Stimulated activated CD8-positive, alpha-beta memory T cell treated with anti-CD3 and anti-CD28 coated beads, Interleukin-7, amount 100 ng/mL, for 4 hours (primary cell): ENCODE results near the gene HTT.

Source experiments
- DNase-seq, 2 donors: peaks; one replicate each; pipeline ENCODE4 v3.0.0-alpha.2; 2020; ENCODE audit warnings: low read depth in 2 of 2

HTT gene

DNA sequence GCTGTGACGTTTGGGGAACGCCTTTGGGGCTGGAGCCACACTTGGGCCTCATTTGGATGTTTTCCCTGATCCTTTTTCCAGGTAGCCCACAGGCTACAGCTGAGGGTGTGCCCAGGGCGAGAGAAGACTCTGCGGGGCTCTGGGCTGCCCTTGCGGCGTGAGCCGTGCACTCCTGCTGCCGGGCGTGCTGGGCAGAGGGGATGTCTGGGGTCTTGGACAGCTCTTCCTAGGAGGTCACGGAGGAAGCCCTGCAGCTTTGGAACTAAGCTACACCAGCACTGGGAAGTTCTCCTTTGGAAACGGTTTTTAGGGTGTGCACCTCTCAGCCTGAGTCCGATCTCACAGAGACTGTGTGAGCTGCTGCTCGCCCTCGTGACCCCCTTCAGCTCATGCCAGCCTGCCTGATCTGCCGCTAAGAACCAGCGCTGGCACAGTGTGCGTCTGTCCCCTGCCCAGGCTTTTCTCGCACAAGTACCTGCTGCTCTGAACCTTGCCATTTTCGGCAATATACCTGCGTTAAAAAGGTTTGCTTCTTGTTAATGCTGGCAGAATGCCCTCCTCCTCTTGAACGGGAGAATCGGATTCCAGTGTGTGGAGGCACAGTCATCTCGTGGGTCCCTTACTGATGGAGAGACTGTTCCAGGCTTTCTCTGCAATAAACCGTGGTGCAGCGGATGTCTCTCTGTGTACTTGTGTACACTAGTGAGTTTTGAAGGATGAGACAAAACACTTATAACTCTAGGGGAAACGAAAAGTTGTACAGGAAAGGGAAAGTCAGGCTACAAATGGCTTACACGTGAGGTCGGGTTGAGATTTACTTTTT is 188.8 kb downstream of the HTT start:
- DNase-seq: no peak

DNA sequence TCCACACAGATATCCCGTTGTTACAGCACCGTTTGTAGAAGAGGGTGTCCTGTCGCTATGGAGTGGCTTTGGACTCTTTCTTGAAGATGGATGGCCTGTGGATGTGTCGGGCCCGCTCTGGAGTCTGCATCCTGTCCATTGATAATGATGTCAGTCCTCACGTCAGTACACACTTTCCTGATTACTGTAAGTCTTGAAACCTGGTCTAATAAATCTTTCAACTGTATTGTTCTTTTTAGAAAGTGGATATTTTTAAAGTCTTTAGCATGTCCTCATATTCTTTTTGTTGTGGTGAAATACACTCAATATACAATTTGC is 189.4 kb downstream of the HTT start:
- no peak for DNase-seq

DNA sequence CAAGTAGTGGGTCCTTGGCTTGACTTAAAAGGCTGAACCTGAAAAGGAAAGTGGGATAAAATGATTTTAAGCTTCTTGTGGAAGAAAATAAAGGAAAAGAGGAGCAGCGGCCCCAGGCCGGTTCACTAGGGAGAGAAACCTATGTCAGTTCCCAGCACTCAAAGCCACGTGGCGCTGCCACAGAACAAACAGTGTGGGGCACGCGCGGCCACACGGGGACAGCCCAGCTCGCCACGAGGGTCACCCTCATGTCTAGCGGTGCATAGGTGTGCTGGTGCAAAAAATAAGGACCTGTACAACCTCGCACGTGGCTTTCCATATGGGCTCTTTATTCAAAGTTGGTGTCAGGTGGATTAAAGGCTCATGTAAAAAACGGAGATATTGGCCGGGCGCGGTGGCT is 191.6 kb downstream of the HTT start:
- DNase-seq: no peak

GRCh38 chr4:3267576-3268394 is 193.3 kb downstream of the HTT start:
- no peak for DNase-seq

- no peak for DNase-seq
These were observed 194.1 kb downstream of the HTT start for GRCh38 chr4:3268395-3269104.

GRCh38 chr4:3269105-3269927 is 194.8 kb downstream of the HTT start:
- no peak for DNase-seq

- DNase-seq: no peak
These were observed 195.6 kb downstream of the HTT start for GRCh38 chr4:3269991-3270611.

DNA sequence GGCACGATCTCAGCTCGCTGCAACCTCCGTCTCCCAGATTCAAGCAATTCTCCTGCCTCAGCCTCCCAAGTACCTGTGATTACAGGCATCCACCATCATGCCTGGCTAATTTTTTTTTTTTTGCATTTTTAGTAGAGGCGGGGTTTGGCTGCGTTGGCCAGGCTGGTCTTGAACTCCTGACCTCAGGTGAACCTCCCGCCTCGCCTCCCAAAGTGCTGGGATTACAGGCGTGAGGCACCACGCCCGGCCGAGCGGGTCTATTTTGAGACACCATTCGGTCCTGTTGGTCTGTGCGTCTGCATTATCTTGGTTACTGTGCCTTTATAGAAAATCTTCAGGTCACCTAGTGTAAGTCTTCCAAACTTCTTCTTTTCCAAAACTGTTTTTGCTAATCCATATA is 196.7 kb downstream of the HTT start:
- DNase-seq: no peak

DNA sequence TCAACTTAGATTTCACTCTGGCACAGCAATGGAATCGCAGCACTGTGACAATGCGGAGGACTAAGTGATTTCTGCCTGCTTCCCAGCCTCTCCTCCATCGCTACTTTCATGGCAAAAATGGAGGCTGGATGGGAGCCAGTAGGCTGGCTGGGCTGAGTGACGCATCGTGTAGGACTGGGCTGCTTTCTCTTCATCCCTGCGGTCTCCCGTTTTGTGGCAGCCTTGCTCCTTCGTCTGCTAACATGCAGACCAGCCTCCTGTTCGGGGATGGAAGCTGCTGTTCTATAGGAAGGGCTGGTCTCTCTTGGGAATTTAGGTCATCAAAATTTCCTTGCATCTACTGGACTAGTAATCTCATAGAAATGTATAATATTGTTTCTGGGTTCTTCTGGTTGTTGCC is 202.5 kb downstream of the HTT start:
- no peak for DNase-seq

DNA sequence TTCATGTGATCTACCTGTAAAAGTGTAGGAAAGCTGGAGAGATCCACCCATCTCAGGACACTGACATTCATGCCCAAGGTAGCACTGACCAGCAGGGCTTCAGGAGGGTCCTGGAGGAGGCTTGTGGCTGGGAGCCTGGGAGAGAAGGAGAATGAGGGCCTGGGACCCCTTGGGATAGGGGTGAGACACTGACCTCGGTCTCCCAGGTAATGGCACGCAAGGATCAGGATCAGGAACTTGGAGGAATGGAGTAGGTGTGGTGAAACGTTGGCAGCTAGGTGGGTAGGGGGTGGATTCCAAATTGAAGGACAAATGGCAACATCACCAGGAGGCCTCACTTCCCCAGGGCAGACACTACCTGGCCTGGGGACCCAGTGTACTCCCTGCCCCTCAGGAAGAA is 206.0 kb downstream of the HTT start:
- DNase-seq: no peak

DNA sequence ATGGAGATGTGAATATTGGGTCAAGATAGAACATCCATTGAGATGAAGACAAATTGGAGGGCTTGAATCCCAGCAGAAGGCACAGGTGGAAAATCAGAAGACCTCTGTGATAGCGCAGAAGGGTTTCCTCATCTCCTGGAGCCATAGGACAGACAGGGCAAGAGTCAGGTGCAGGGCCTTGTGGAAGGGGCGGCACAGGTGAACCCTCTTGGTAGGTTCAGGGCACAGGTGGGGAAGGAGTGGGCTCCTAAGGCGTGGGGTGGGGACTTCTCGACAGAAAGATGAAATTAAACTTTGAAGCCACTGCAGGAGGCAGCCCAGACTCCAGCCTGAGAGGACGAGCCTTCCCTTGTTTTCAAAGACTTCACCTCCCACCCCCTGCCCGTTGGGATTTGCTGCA is 209.0 kb downstream of the HTT start:
- no peak for DNase-seq

DNA sequence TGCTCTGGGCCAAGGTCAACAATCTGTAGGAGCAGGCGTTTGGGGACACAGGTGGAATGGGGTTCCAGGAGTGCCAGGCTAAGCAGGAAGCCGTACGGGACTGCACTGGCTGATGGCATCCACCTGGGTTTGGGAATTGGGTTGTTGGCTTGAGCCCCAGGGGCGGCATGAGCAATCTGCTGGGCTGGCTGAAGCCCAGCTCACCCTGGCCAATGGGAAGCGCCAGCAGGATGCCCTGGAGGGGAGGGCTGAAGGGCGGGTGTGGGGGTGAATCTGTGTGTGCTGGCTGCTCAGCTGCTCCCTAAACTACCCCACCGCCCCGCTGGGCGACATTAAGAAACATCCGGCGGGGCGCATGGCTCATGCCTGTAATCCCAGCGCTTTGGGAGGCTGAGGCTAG is 209.4 kb downstream of the HTT start:
- no peak for DNase-seq

DNA sequence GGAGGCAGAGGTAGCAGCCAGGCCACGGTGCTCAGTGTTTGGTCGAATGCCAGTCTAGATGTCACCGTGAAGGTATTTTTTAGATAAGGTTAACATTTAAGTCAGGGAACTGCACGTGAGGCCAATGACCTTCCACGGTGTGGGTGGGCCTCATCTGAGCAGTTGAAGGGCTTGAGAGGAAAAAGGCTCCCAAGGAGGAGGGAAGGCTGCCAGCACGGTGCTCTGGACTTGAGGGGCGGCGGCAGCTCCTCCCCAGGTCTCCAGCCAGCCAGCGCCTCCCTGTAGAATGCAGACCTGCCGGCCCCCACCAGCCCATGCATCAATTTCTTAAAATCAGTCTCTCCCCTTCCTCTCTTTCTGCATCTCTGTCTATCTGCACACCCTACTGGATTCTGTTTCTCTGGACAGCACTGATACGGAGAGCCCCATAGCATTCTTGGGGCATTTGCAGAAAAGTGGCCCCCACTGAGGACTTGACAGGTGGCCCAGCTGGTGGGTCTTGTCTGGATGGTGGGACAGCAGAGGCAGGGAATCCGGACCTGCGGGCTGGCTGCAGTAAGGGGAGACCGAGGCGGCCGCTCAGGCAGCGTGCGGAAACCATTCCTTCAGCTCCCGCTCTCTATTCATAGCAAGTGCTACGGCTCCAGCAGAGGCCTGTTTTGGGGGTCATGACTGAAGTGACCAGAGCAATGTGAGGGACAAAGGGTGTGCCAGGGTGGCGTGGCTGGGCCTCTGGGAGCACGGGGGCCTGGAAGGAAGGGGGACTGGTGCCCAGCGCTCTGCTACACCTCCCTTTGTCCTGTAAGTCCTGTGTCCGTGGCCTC is 210.5 kb downstream of the HTT start:
- DNase-seq: no peak

DNA sequence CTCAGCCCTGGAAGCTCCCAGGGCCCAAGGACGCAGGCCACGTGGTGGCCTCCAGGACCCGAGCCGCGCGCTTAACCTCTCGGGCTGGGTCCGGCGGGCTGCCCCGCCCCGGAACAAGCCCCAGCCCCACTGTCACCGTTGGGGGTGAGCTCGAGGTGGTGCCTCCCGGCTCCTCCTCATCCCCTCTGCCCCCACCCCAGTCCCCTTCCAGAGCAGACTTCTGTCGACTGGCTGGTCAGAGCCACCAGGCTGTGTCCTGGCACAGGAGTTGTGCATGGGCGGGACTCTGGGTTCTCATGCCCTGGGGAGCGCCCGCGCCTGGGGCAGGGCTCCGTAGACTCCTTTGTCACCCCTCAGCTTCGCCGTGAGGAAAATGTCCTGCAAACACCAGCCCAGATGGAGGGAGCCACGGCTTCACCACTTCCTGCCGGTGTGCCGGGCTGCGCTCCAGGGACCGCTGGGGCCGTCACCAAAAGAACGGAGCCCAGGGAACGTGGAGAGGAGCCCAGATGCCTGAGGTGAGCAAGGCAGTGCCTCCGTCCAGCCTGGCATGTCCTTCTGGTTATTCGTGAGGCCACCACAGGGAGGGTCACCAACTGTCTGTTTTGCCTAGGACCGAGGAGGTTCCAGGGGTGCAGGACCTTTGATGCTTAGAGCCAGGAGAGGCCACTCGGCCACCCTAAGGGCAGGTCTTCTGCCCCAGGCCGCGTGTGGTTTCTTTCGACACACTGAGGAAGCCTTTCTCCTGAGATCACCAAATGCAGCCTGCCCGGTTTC is 211.3 kb downstream of the HTT start:
- no peak for DNase-seq

DNA sequence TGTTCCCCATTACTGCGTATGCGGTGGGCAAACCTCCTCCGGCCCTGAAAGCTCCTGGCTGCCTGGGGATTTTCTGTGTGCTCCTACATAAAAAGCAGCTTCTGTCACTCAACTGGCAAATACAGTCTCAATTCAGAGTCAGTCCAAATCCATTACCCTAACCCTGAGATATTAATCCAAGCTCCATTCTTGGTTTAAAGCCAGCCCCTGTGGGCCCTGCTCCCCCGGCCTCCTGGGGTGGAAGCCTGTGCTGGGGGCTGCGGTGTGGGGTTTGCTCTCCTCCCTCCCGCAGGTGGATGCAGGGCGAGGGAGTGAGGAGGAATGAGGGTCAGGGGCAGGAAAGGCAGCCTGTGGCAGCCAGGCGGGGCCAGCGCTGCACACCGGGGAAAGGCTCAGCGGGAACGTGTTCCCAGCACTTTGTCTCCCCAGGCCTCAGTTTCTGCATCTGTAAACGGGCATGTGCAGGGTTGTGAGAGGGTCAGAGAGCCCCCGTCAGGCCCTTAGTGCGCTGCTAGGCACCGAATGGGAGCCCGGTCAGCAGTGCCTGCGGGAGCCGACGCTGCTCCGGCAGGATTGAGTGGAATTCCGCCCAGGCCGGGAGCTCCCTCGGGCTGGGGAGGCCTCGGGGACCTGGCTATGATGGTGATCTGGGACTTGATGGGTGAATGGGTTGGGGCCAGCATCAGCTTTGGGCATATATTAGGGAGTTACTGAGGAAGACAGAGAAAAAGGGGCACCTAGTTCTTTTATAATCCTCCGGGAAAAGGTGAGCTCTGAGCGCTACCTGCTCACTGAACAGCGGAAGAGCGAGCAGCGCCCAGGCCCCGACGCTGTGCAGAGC is 212.1 kb downstream of the HTT start:
- no peak for DNase-seq

GRCh38 chr4:3287271-3287971 is 212.9 kb downstream of the HTT start:
- DNase-seq: no peak

DNA sequence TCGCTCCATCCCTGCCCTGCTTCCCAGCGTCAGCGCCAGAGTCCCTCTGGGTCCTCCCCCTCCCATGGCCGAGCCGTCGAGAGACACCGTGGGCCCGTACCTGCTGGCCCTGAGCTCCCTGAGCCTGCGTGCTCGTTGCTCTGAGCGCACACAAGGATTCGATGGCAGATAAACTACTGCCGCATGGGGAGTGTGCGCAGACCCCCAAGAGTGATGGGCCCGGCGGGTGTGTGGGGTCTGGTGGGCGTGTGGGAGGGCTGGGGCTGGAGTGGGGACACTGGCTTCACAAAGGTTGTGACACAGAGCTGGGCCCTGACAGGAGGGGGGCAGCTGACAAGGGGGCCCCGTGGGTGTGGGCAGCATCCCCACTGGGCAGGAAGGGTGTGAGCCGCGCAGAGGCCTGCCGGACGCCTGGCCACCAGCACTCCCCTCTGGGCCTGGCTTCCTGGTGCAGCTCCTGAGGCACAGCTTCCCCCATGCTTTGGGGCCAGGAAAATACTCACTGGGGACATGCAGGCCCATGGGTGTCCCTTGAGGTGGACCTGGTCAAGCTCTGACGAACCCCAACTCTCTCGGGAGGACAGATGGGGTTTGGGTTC is 213.6 kb downstream of the HTT start:
- DNase-seq: no peak
